HCT116 (cell line): ENCODE measurements around the gene ASPA. TPM values are rescaled to one million over a fixed set of nuclear protein-coding genes. Genes with fewer than 3 reads are reported as not detected.

ENCODE experiments used
- ATAC-seq: fragments of 200-7000 bp; cut with Tn5 transposase; 2 replicates; pipeline ENCODE4 v1.9.1; 2020; ENCODE audit warnings: mild to moderate bottlenecking, moderate library complexity
- BruUV-seq: library from RNA; stranded (reverse); fragments of 400-500 nt; replicated peaks from 2 replicates; lab custom pipeline; 2021; lab: Mats Ljungman, UMichigan
- CTCF ChIA-PET: fragments of 300-600 bp; sonication (Branson Sonifier 250); formaldehyde crosslinking; loops from one replicate; lab custom pipeline; 2021; ENCODE audit warnings: antibody characterized with exemption; lab: Charles Lee
- POLR2A ChIA-PET: fragments of 300-600, 350-600 bp; sonication (Branson Sonifier 250); formaldehyde crosslinking; loops from one replicate; lab custom pipeline; 2021; ENCODE audit warnings: antibody characterized with exemption; lab: Charles Lee
- RAD21 ChIA-PET, 2 experiments: fragments of 300-600 bp; sonication (Branson Sonifier 250); formaldehyde crosslinking; loops; one replicate each; lab custom pipeline; 2023; ENCODE audit warnings: low total read pairs in 2 of 2; ENCODE audit not compliant: uncharacterized antibody in 2 of 2, unreplicated experiment in 2 of 2, low non-redundant PET in 1 of 2; lab: Charles Lee
- DNase-seq: peaks from one replicate; pipeline ENCODE4 v3.0.0-alpha.2; 2010; ENCODE audit warnings: low read depth, low spot score
- H2AFZ ChIP-seq: fragments of 200-600 bp; shearing (Covaris generic), sonication (generic); 2 replicates; pipeline ENCODE4 v1.6.1; 2017; ENCODE audit warnings: low read depth, mixed run types, mixed read lengths, antibody characterized with exemption, low read length; ENCODE audit not compliant: poor library complexity, severe bottlenecking
- H3K27ac ChIP-seq: 2 replicates; pipeline ENCODE4 v1.5.1; 2012; ENCODE audit warnings: low read depth, low read length
- H3K27me3 ChIP-seq: fragments of 200-600 bp; sonication (generic); 2 replicates; pipeline ENCODE4 v1.6.1; 2016; ENCODE audit warnings: mixed run types, low read length, mixed read lengths; ENCODE audit not compliant: insufficient read depth
- H3K36me3 ChIP-seq, 2 experiments: fragments of 200-500 bp in 1 of 2; fragments of 200-600 bp in 1 of 2; sonication (Bioruptor generic) in 1 of 2; sonication (generic) in 1 of 2; 2 replicates each; pipeline versions ENCODE4 v1.5.1 to v1.6.1; 2014 to 2016; ENCODE audit warnings: low read length in 2 of 2, inconsistent platforms in 1 of 2, mixed read lengths in 1 of 2, mixed run types in 1 of 2; ENCODE audit not compliant: insufficient read depth in 2 of 2, control insufficient read depth in 1 of 2
- H3K4me1 ChIP-seq, 2 experiments: fragments of 200-600 bp in 1 of 2; sonication (generic) in 1 of 2; 2 replicates each; pipeline versions ENCODE4 v1.5.1 to v1.6.1; 2012 to 2017; ENCODE audit warnings: low read length in 2 of 2, inconsistent platforms in 1 of 2, mild to moderate bottlenecking in 1 of 2, mixed read lengths in 1 of 2, mixed run types in 1 of 2, moderate library complexity in 1 of 2; ENCODE audit not compliant: insufficient read depth in 2 of 2, control insufficient read depth in 1 of 2
- H3K4me2 ChIP-seq: fragments of 200-600 bp; sonication (generic); 2 replicates; pipeline ENCODE4 v1.6.1; 2017; ENCODE audit warnings: mixed run types, low read length, mixed read lengths
- H3K4me3 ChIP-seq, 2 experiments: fragments of 200-600 bp in 1 of 2; sonication (generic) in 1 of 2; replicated peaks in 1 of 2; 2 replicates each; pipeline ENCODE4 v1.5.1; 2011 to 2016; ENCODE audit warnings: low read length in 2 of 2, control low read depth in 1 of 2, low read depth in 1 of 2, mild to moderate bottlenecking in 1 of 2, mixed read lengths in 1 of 2, mixed run types in 1 of 2
- H3K79me2 ChIP-seq: fragments of 200-600 bp; sonication (generic); 2 replicates; pipeline ENCODE4 v1.6.1; 2017; ENCODE audit warnings: mild to moderate bottlenecking, mixed run types, low read length, moderate library complexity, mixed read lengths; ENCODE audit not compliant: insufficient read depth
- H3K9ac ChIP-seq: fragments of 200-600 bp; sonication (generic); 2 replicates; pipeline ENCODE4 v1.6.1; 2016; ENCODE audit warnings: low read length, mixed read lengths
- H3K9me2 ChIP-seq: fragments of 200-600 bp; sonication (generic), shearing (Covaris generic); 2 replicates; pipeline ENCODE4 v1.6.1; 2017; ENCODE audit warnings: mixed run types, mild to moderate bottlenecking, moderate library complexity; ENCODE audit not compliant: insufficient read depth
- H3K9me3 ChIP-seq, 2 experiments: fragments of 200-500 bp in 1 of 2; fragments of 200-600 bp in 1 of 2; sonication (Bioruptor generic) in 1 of 2; sonication (generic) in 1 of 2; 2 replicates each; pipeline ENCODE4 v1.6.1; 2014 to 2017; ENCODE audit warnings: low read length in 2 of 2, mixed read lengths in 2 of 2, inconsistent platforms in 1 of 2, low read depth in 1 of 2, mild to moderate bottlenecking in 1 of 2, mixed run types in 1 of 2, moderate library complexity in 1 of 2; ENCODE audit not compliant: control insufficient read depth in 1 of 2, insufficient read depth in 1 of 2
- H4K20me1 ChIP-seq: fragments of 200-600 bp; sonication (generic), shearing (Covaris generic); 2 replicates; pipeline ENCODE4 v1.6.1; 2017; ENCODE audit warnings: mixed run types, mild to moderate bottlenecking, moderate library complexity; ENCODE audit not compliant: insufficient read depth
- CEBPB ChIP-seq: IDR thresholded peaks from 2 replicates; pipeline ENCODE4 v1.6.1; 2012; ENCODE audit warnings: low read depth
- EGR1 ChIP-seq: IDR thresholded peaks from 2 replicates; pipeline ENCODE4 v1.6.1; 2012; ENCODE audit warnings: low read depth
- EZH2phosphoT487 ChIP-seq: fragments of 200-600 bp; IDR thresholded peaks from 2 replicates; pipeline ENCODE4 v1.6.1; 2018; ENCODE audit warnings: antibody characterized with exemption, borderline replicate concordance
- FOSL1 ChIP-seq: IDR thresholded peaks from 2 replicates; pipeline ENCODE4 v1.6.1; 2012; ENCODE audit warnings: low read depth
- JUND ChIP-seq: IDR thresholded peaks from 2 replicates; pipeline ENCODE4 v1.6.1; 2012
- REST ChIP-seq: IDR thresholded peaks from 2 replicates; pipeline ENCODE4 v1.6.1; 2012; ENCODE audit warnings: low read depth
- SRF ChIP-seq: IDR thresholded peaks from 2 replicates; pipeline ENCODE4 v1.6.1; 2012; ENCODE audit warnings: low read depth
- TCF7L2 ChIP-seq: IDR thresholded peaks from 2 replicates; pipeline ENCODE4 v1.7.0; 2011; ENCODE audit warnings: borderline replicate concordance, inconsistent platforms; ENCODE audit not compliant: insufficient read depth, insufficient read length; ENCODE audit errors: extremely low read depth
- ZFX ChIP-seq: fragments of 450-650 bp; IDR thresholded peaks from 2 replicates; pipeline ENCODE4 v1.6.1; 2017
- ZNF274 ChIP-seq: fragments of 200-500 bp; sonication (Bioruptor generic); IDR thresholded peaks from 2 replicates; pipeline ENCODE4 v1.6.1; 2014; ENCODE audit warnings: mild to moderate bottlenecking, low read depth, low read length, inconsistent platforms
- intact Hi-C: fragments of 100-400 bp; cut with micrococcal nuclease; formaldehyde crosslinking; loops from 2 replicates; pipeline ENCODE4 v1.10.0; 2022
- total RNA-seq: library from RNA; stranded (reverse); gene quantifications from one replicate; pipeline ENCODE4 v1.2.1, GENCODE V29; 2021; ENCODE audit not compliant: unreplicated experiment

The ASPA gene
- total RNA-seq, 1 experiment from 2014 or later = not detected

- Histone ChIP-seq H3K4me1 (peaks cover 0 to 3% of the 10 kb centered on the region in 2 experiments; a peak in 1 of 4 replicates), H2AFZ (no peak overlapping the region), H3K79me2 (no peaks in the 10 kb centered on the region), H3K27ac (no peak overlapping the region), H3K9me3 (no peaks in the 10 kb centered on the region), H3K27me3 (no peaks in the 10 kb centered on the region), H3K9ac (no peak overlapping the region), H3K36me3 (no peaks in the 10 kb centered on the region), H3K9me2 (no peaks in the 10 kb centered on the region), H3K4me3 (no peak overlapping the region), H3K4me2 (no peak overlapping the region), H4K20me1 (no peaks in the 10 kb centered on the region)
- RAD21 ChIA-PET = no interaction called here
- DNase-seq = no peak
- POLR2A ChIA-PET = no interaction called here
- no peak for ATAC-seq
- no TSS peak for BruUV-seq
- CTCF ChIA-PET = interaction anchor here (0.6 kb wide), 1 partner anchor 276 kb away, joined by 3 read pairs; no protein-coding TSS in a partner anchor
- no peak for TF ChIP-seq REST
- no peak for TF ChIP-seq JUND
- TF ChIP-seq EGR1 = no peak
- no peak for TF ChIP-seq CEBPB
- no peak for TF ChIP-seq TCF7L2
- no peak for TF ChIP-seq ZNF274
- TF ChIP-seq SRF = no peak
- TF ChIP-seq EZH2phosphoT487 = no peak
- TF ChIP-seq FOSL1 = no peak
- no peak for TF ChIP-seq ZFX
- intact Hi-C loops = no loop called here
Measured at GRCh38 chr17:3546521-3546920, 70.7 kb downstream of the ASPA start.
